Astrocyte of the spinal cord (primary cell): Measurements from ENCODE around the gene TSKS.
A peak's percentile ranks its signal among the peaks of the same experiment; 100 is the strongest.

ENCODE experiments used
- DNase-seq: peaks from one replicate; pipeline ENCODE4 v3.0.0; 2011; ENCODE audit warnings: low read depth, low spot score
- H3K4me3 ChIP-seq: 2 replicates; pipeline ENCODE4 v1.5.1; 2011; ENCODE audit warnings: low read depth, mild to moderate bottlenecking, low read length, moderate library complexity
- CTCF ChIP-seq: IDR thresholded peaks from 2 replicates; pipeline ENCODE4 v1.5.1; 2012; ENCODE audit warnings: low read depth, mild to moderate bottlenecking, low read length, inconsistent platforms
- in situ Hi-C: cut with HindIII; loops from 2 replicates; pipeline ENCODE4 v1.10.0; 2017; ENCODE audit warnings: low sequenced_read_pairs

The TSKS gene

GRCh38 chr19:49690079-49690655, 72.9 kb downstream of the TSKS start:
- H3K4me3 ChIP-seq = peak overlapping the region; percentile 53
- TF ChIP-seq CTCF = no peak
- in situ Hi-C loops = no loop called here
- no peak for DNase-seq
